Hepatocyte (in vitro differentiated cells): ENCODE measurements around the gene NCOR1.

Source experiments
- EZH2 ChIP-seq: fragments of 200-600 bp; sonication (generic); IDR thresholded peaks from 2 replicates; pipeline ENCODE4 v1.6.1; 2016; ENCODE audit warnings: antibody characterized with exemption, mild to moderate bottlenecking, borderline replicate concordance
- EZH2phosphoT487 ChIP-seq: fragments of 200-600 bp; sonication (generic); IDR thresholded peaks from one replicate; pipeline ENCODE4 v1.6.1; 2018; ENCODE audit warnings: antibody characterized with exemption, mild to moderate bottlenecking, low read depth, moderate library complexity; ENCODE audit not compliant: unreplicated experiment, severe bottlenecking
- TF ChIP-seq, protein P1 (sequence below): fragments of 200-600 bp; sonication (generic); IDR thresholded peaks from 2 replicates; pipeline ENCODE4 v1.5.1; 2016; ENCODE audit warnings: antibody characterized with exemption, mild to moderate bottlenecking; ENCODE audit not compliant: poor library complexity

DNA sequence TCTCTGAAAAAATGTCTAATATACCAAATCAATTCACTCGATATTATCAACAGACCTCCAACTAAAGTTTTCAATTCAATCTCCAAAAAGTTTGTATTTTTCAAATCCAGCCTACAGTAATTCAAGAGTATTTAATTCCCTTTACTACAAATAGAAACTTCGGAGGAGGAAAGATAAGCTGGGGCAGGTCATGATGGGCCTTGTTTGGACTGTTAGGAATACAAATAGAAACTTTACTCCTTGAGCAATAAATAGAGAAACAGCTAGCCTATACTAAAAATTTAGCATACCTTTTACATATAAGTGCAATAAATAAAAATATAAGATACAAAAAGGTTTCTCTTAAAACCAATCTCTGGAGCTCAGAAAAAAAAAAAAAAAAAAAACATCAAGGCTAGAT lies 98.2 kb downstream of the NCOR1 start:
- TF ChIP-seq EZH2 = no peak
- TF ChIP-seq, protein P1, sequence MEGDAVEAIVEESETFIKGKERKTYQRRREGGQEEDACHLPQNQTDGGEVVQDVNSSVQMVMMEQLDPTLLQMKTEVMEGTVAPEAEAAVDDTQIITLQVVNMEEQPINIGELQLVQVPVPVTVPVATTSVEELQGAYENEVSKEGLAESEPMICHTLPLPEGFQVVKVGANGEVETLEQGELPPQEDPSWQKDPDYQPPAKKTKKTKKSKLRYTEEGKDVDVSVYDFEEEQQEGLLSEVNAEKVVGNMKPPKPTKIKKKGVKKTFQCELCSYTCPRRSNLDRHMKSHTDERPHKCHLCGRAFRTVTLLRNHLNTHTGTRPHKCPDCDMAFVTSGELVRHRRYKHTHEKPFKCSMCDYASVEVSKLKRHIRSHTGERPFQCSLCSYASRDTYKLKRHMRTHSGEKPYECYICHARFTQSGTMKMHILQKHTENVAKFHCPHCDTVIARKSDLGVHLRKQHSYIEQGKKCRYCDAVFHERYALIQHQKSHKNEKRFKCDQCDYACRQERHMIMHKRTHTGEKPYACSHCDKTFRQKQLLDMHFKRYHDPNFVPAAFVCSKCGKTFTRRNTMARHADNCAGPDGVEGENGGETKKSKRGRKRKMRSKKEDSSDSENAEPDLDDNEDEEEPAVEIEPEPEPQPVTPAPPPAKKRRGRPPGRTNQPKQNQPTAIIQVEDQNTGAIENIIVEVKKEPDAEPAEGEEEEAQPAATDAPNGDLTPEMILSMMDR = no peak
- no peak for TF ChIP-seq EZH2phosphoT487
